HepG2 (cell line): Measurements from ENCODE around the gene TBC1D20. TPM values are rescaled to one million over a fixed set of nuclear protein-coding genes. Genes with fewer than 3 reads are reported as not detected.

Source experiments
- BRD4 ChIP-seq: sonication (generic); formaldehyde crosslinking; IDR thresholded peaks from 2 replicates; pipeline ENCODE4 v1.4.0; 2020; ENCODE audit warnings: missing genetic modification reagents
- CHD2 ChIP-seq: IDR thresholded peaks from 2 replicates; pipeline ENCODE4 v1.6.1; 2011; ENCODE audit warnings: low read depth, low read length, improper control_type of control experiment
- FOXK1 ChIP-seq: sonication (generic); formaldehyde crosslinking; IDR thresholded peaks from 2 replicates; pipeline ENCODE4 v1.4.0; 2020; ENCODE audit warnings: low read depth, missing genetic modification reagents, borderline replicate concordance
- FOXM1 ChIP-seq: sonication (generic); formaldehyde crosslinking; IDR thresholded peaks from 2 replicates; pipeline ENCODE4 v1.5.0; 2020; ENCODE audit warnings: missing genetic modification reagents
- HES4 ChIP-seq: sonication (generic); formaldehyde crosslinking; IDR thresholded peaks from 2 replicates; pipeline ENCODE4 v1.9.0; 2021; ENCODE audit warnings: mild to moderate bottlenecking, missing genetic modification reagents, borderline replicate concordance
- HMG20B ChIP-seq: conservative IDR thresholded peaks from 2 replicates; pipeline ENCODE4 v1.6.1; 2016; ENCODE audit warnings: missing genetic modification reagents, missing compliant biosample characterization
- NFIB ChIP-seq: sonication (generic); formaldehyde crosslinking; IDR thresholded peaks from 2 replicates; pipeline ENCODE4 v1.9.0; 2021; ENCODE audit warnings: missing genetic modification reagents, mild to moderate bottlenecking, borderline replicate concordance
- NFYC ChIP-seq: IDR thresholded peaks from 2 replicates; pipeline ENCODE4 v1.6.1; 2016; ENCODE audit warnings: missing genetic modification reagents, missing compliant biosample characterization
- PCBP1 ChIP-seq: fragments of 200-400 bp; formaldehyde crosslinking; IDR thresholded peaks from 2 replicates; pipeline ENCODE4 v1.6.1; 2017; ENCODE audit warnings: mild to moderate bottlenecking, low read depth, low read length, borderline replicate concordance
- TFDP2 ChIP-seq: sonication (generic); formaldehyde crosslinking; IDR thresholded peaks from 2 replicates; pipeline ENCODE4 v1.4.0; 2020; ENCODE audit warnings: missing genetic modification reagents
- TP53 ChIP-seq: sonication (generic); formaldehyde crosslinking; conservative IDR thresholded peaks from 2 replicates; pipeline ENCODE4 v1.4.0; 2020; ENCODE audit warnings: missing genetic modification reagents
- WIZ ChIP-seq: sonication (generic); formaldehyde crosslinking; IDR thresholded peaks from 2 replicates; pipeline ENCODE4 v1.5.1; 2020; ENCODE audit warnings: mild to moderate bottlenecking, missing genetic modification reagents
- ZFP36L1 ChIP-seq: sonication (generic); formaldehyde crosslinking; IDR thresholded peaks from 2 replicates; pipeline ENCODE4 v1.8.0; 2022; ENCODE audit warnings: mild to moderate bottlenecking, missing genetic modification reagents, moderate library complexity
- ZFP41 ChIP-seq: sonication (generic); formaldehyde crosslinking; IDR thresholded peaks from 2 replicates; pipeline ENCODE4 v1.4.0; 2020; ENCODE audit warnings: mild to moderate bottlenecking, missing genetic modification reagents, borderline replicate concordance
- ZNF101 ChIP-seq: sonication (generic); formaldehyde crosslinking; IDR thresholded peaks from 2 replicates; pipeline ENCODE4 v1.4.0; 2020; ENCODE audit warnings: mild to moderate bottlenecking, low read depth, missing genetic modification reagents, borderline replicate concordance
- ZNF18 ChIP-seq: sonication (generic); formaldehyde crosslinking; IDR thresholded peaks from 2 replicates; pipeline ENCODE4 v1.8.0; 2022; ENCODE audit warnings: mild to moderate bottlenecking, missing genetic modification reagents; ENCODE audit not compliant: insufficient replicate concordance
- ZNF430 ChIP-seq: sonication (generic); formaldehyde crosslinking; IDR thresholded peaks from 2 replicates; pipeline ENCODE4 v1.9.0; 2021; ENCODE audit warnings: mild to moderate bottlenecking, missing genetic modification reagents
- ZNF431 ChIP-seq: sonication (generic); formaldehyde crosslinking; IDR thresholded peaks from 2 replicates; pipeline ENCODE4 v1.9.0; 2022; ENCODE audit warnings: missing genetic modification reagents, low read depth, mild to moderate bottlenecking, borderline replicate concordance
- ZNF530 ChIP-seq: sonication (generic); formaldehyde crosslinking; IDR thresholded peaks from 2 replicates; pipeline ENCODE4 v1.5.0; 2020; ENCODE audit warnings: low read depth, mild to moderate bottlenecking, missing genetic modification reagents
- ZNF549 ChIP-seq: sonication (generic); formaldehyde crosslinking; IDR thresholded peaks from 2 replicates; pipeline ENCODE4 v1.5.0; 2020; ENCODE audit warnings: missing genetic modification reagents
- ZNF761 ChIP-seq: sonication (generic); formaldehyde crosslinking; conservative IDR thresholded peaks from 2 replicates; pipeline ENCODE4 v1.4.0; 2020; ENCODE audit warnings: mild to moderate bottlenecking, missing genetic modification reagents
- polyA plus RNA-seq, 8 experiments: library from polyadenylated mRNA; depleted of rRNA in 3 of 8; stranded (reverse) in 7 of 8; unstranded in 1 of 8; fragments of >200 nt; fragmentation: Illumina TruSeq in 4 of 8; extraction: Trizol in 4 of 8; gene quantifications; 2 replicates each; pipeline versions ENCODE4 v1.2.1 to v1.2.3, GENCODE V29; 2011 to 2016; ENCODE audit warnings: low read depth in 4 of 8, missing spikeins in 1 of 8, mixed read lengths in 1 of 8; ENCODE audit not compliant: insufficient read depth in 1 of 8
- total RNA-seq, 5 experiments: library from RNA; depleted of rRNA; stranded (reverse); fragments of >200 nt; fragmentation: Illumina TruSeq; extraction: Trizol; gene quantifications; 2 replicates each; pipeline ENCODE4 v1.2.3, GENCODE V29; 2016; ENCODE audit warnings: low read depth in 1 of 5
- TF ChIP-seq, protein P1 (sequence below): sonication (generic); formaldehyde crosslinking; conservative IDR thresholded peaks from 2 replicates; pipeline ENCODE4 v1.8.0; 2022; ENCODE audit warnings: low read depth, missing genetic modification reagents
- TF ChIP-seq, protein P2 (sequence below): IDR thresholded peaks from 2 replicates; pipeline ENCODE4 v1.6.1; 2012; ENCODE audit warnings: low read depth, low read length, improper control_type of control experiment

TBC1D20 gene
- total and polyA plus RNA-seq, 2 of the 13 experiments (the other 11 are each of a cell fraction or from before 2014, with no cell fraction given), result 36.6 to 47.1 TPM

GRCh38 chr20:400454-401275, 61.7 kb downstream of the TBC1D20 start (continued):
- TF ChIP-seq TFDP2 (CRISPR knock-in tag) (no peak), ZNF18 (CRISPR knock-in tag) (no peak), HMG20B (CRISPR knock-in tag) (no peak), BRD4 (CRISPR knock-in tag) (no peak; the same call in 1 of the 2 replicates), FOXM1 (no peak), PCBP1 (no peak), HES4 (no peak; the same call in 1 of the 2 replicates), NFYC (CRISPR knock-in tag) (peak; percentile 66), ZNF430 (CRISPR knock-in tag) (no peak), ZFP36L1 (CRISPR knock-in tag) (peak; percentile 29), ZNF101 (CRISPR knock-in tag) (no peak), ZNF549 (CRISPR knock-in tag) (no peak), ZNF431 (no peak), ZFP41 (CRISPR knock-in tag) (no peak), FOXK1 (CRISPR knock-in tag) (no peak; the same call in 1 of the 2 replicates), WIZ (CRISPR knock-in tag) (no peak), ZNF761 (CRISPR knock-in tag) (no peak; the same call in 1 of the 2 replicates), CHD2 (no peak), TP53 (CRISPR knock-in tag) (no peak; the same call in 1 of the 2 replicates), NFIB (CRISPR knock-in tag) (no peak), ZNF530 (CRISPR knock-in tag) (no peak)
- TF ChIP-seq, protein P1, sequence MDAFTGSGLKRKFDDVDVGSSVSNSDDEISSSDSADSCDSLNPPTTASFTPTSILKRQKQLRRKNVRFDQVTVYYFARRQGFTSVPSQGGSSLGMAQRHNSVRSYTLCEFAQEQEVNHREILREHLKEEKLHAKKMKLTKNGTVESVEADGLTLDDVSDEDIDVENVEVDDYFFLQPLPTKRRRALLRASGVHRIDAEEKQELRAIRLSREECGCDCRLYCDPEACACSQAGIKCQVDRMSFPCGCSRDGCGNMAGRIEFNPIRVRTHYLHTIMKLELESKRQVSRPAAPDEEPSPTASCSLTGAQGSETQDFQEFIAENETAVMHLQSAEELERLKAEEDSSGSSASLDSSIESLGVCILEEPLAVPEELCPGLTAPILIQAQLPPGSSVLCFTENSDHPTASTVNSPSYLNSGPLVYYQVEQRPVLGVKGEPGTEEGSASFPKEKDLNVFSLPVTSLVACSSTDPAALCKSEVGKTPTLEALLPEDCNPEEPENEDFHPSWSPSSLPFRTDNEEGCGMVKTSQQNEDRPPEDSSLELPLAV (CRISPR knock-in tag), result no peak
- TF ChIP-seq, protein P2, sequence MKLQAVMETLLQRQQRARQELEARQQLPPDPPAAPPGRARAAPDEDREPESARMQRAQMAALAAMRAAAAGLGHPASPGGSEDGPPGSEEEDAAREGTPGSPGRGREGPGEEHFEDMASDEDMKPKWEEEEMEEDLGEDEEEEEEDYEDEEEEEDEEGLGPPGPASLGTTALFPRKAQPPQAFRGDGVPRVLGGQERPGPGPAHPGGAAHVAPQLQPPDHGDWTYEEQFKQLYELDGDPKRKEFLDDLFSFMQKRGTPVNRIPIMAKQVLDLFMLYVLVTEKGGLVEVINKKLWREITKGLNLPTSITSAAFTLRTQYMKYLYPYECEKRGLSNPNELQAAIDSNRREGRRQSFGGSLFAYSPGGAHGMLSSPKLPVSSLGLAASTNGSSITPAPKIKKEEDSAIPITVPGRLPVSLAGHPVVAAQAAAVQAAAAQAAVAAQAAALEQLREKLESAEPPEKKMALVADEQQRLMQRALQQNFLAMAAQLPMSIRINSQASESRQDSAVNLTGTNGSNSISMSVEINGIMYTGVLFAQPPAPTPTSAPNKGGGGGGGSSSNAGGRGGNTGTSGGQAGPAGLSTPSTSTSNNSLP, result no peak
